ENCODE results near the gene RPL14.

The RPL14 gene

GRCh38 chr3:40465456-40465855, 8.3 kb downstream of the RPL14 start:
- no peak for TF ChIP-seq REST (IDR thresholded peaks at IDR 0.05; ENCODE audit: insufficient read depth in 1 of 2, low read depth in 2 of 2, low read length in 2 of 2)
- TF ChIP-seq POLR2AphosphoS5 (IDR thresholded peaks at IDR 0.05; ENCODE audit: low read depth, low read length), result no peak
- TF ChIP-seq SIN3A (IDR thresholded peaks at IDR 0.05; ENCODE audit: borderline replicate concordance, insufficient read depth, low read length), result no peak
- TF ChIP-seq FOXP2 (optimal IDR thresholded peaks at IDR 0.05; ENCODE audit: borderline replicate concordance, extremely low read depth, extremely low read length, insufficient read depth), result no peak
- no peak for TF ChIP-seq TAF1 (IDR thresholded peaks at IDR 0.05; ENCODE audit: borderline replicate concordance, insufficient read depth, low read length)

GRCh38 chr3:40468018-40468417, 10.9 kb downstream of the RPL14 start:
- no peak for TF ChIP-seq REST (IDR thresholded peaks at IDR 0.05; ENCODE audit: insufficient read depth in 1 of 2, low read depth in 2 of 2, low read length in 2 of 2)
- no peak for TF ChIP-seq SIN3A (IDR thresholded peaks at IDR 0.05; ENCODE audit: borderline replicate concordance, insufficient read depth, low read length)
- no peak for TF ChIP-seq FOXP2 (optimal IDR thresholded peaks at IDR 0.05; ENCODE audit: borderline replicate concordance, extremely low read depth, extremely low read length, insufficient read depth)
- TF ChIP-seq TAF1 (IDR thresholded peaks at IDR 0.05; ENCODE audit: borderline replicate concordance, insufficient read depth, low read length), result no peak
- no peak for TF ChIP-seq POLR2AphosphoS5 (IDR thresholded peaks at IDR 0.05; ENCODE audit: low read depth, low read length)

- TF ChIP-seq REST (IDR thresholded peaks at IDR 0.05; ENCODE audit: insufficient read depth in 1 of 2, low read depth in 2 of 2, low read length in 2 of 2) (no peak), SIN3A (IDR thresholded peaks at IDR 0.05; ENCODE audit: borderline replicate concordance, insufficient read depth, low read length) (no peak), POLR2AphosphoS5 (IDR thresholded peaks at IDR 0.05; ENCODE audit: low read depth, low read length) (no peak), FOXP2 (optimal IDR thresholded peaks at IDR 0.05; ENCODE audit: borderline replicate concordance, extremely low read depth, extremely low read length, insufficient read depth) (no peak), TAF1 (IDR thresholded peaks at IDR 0.05; ENCODE audit: borderline replicate concordance, insufficient read depth, low read length) (no peak)
These were observed 13.6 kb downstream of the RPL14 start for GRCh38 chr3:40470701-40471100.

- TF ChIP-seq FOXP2 (optimal IDR thresholded peaks at IDR 0.05; ENCODE audit: borderline replicate concordance, extremely low read depth, extremely low read length, insufficient read depth), result no peak
- 0 out of 2 replicates have a peak, but pooled peaks have one; percentile 56 for TF ChIP-seq TAF1 (IDR thresholded peaks at IDR 0.05; ENCODE audit: borderline replicate concordance, insufficient read depth, low read length)
- peak; percentile 73 for TF ChIP-seq POLR2AphosphoS5 (IDR thresholded peaks at IDR 0.05; ENCODE audit: low read depth, low read length)
- no peak for TF ChIP-seq REST (IDR thresholded peaks at IDR 0.05; ENCODE audit: insufficient read depth in 1 of 2, low read depth in 2 of 2, low read length in 2 of 2)
- TF ChIP-seq SIN3A (IDR thresholded peaks at IDR 0.05; ENCODE audit: borderline replicate concordance, insufficient read depth, low read length), result no peak
These were observed 19.6 kb downstream of the RPL14 start, which contains the start of gene ZNF619 for GRCh38 chr3:40476478-40477470. ZNF619 (plus strand) TSS chr3:40477122; CDS start chr3:40477980, 858 bp downstream.
